T-helper 9 cell (primary cell): ENCODE data around the gene OLFML2A.
"Not testable (repeated sequence)": the region's sequence is repeated elsewhere in the genome, so short reads cannot be mapped to it uniquely, and the experiment has no call there.

ENCODE experiments used
- DNase-seq: peaks from one replicate; pipeline ENCODE4 v3.0.0-alpha.2; 2020
- total RNA-seq, 2 donors: gene quantifications; one replicate each; lab custom pipeline; 2026; lab: John Stamatoyannopoulos, UW

The OLFML2A gene
- total RNA-seq: 0 reads per million in 2 donors

DNA sequence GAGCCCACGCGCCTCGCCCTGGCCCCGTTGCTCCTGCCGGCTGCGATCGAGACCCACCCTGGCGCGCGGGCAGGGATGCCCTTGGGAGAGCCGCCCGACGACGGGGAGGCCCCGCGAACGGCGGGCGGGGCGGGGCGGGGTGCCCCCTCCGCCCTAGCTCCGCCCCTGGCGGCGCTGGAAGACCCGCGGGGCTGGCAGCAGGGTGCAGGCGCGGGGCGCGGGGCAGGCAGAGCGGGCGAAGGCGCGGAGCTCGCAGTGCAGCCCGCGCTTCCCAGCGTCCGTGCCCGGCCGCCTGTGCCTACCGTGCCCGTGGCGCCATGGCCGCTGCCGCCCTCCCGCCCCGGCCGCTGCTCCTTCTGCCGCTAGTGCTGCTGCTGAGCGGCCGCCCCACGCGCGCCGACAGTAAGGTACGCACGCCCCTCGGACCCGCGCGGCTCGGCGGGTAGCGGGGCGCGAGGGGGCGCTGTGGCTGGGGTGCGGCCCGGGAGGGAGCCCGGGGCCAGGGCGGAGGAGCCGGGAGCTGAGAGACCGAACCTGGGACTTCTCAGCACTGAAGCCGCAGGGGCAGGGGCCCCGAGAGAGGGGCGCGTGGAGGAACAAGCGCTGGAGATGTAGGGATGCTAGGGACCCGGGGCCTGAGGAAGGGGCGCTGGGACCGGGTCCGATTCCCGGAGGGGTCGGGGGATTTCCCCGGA is at the start of gene OLFML2A:
OLFML2A (plus strand) TSS at position 180 of the 695 bp plus-strand sequence; CDS start at position 318, 138 bp downstream.
- DNase-seq: peak; percentile 15

DNA sequence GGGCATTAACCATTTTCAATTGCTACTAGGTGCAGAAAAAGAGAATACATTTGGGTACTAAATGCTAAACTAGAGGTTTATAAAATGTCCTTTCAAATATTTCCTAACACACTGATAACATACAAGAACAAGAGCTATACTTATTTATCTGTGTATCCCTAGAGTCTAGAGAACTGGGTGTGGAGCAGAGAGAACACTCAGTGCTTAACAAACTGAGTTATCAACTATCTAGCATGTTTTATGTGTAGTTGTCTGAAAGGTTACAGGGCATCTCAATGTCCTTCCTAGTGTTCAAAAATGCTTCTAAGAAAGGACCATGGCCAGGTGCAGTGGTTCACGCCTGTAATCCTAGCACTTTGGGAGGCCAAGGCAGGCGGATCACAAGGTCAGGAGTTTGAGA is 46.2 kb upstream of the OLFML2A start:
- DNase-seq: no peak

DNA sequence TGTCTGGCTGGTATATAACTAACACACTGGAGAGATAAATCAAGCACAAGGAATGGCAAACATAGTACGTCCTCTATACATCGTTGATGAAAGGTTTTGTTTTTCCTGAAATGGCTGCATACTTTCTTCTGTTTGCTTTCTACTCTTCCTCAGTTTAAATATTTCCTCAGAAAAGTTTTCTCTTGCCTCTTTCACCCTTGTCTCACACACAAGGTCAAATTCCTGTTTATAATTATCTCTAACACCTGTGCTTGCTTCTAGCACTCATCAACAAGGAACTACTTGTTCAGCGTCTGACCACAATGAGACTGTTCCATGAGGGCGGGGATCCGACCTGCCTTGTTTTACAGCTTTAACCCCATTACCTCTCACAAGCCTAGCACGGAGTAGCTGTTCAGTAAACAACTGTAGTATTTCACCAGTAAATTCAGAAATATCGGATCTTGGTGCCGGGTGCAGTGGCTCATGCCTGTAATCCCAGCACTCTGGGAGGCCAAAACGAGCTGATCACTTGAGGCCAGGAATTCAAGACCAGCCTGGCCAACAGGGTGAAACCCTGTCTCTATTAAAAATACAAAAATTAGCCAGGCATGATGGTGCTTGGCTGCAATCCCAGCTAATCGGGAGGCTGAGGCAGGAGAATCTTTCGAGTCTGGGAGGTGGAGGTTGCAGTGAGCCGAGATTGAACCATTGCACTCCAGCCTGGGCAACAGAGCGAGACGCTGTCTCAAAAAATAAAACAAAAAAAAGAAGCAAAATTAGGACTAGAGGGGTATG is 42.8 kb upstream of the OLFML2A start:
- DNase-seq: no peak

DNA sequence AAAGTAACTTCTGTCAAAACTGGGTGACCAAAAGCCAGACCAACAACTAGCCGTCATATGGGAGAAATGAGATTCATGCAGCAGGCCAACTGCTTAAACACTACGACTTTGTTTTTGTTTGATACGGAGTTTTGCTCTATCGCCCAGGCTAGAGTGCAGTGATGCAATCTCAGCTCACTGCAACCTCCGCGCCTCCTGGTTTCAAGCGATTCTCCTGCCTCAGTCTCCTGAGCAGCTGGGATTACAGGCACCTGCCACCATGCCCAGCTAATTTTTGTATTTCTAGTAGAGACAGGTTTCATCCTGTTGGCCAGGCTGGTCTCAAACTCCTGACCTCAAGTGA is 42.2 kb upstream of the OLFML2A start:
- DNase-seq: not testable (repeated sequence)

DNA sequence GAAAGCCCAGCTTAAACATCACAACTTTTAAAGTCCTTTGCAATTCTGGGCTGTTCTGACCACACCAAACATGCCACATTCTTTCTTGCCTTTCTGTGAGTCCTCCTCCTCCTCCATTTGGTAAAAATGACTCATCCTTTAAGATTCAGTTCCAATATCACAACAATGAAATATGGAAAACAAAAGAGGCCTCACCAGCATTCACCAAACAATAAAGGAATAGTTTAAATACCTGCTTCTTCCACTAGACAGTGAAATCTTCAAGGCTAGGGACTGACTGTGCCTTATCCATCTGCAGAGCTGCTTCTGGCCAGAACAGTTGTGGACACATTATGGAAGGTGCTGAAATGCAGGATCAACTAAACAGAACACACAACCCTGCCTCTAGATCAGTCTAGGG is 41.8 kb upstream of the OLFML2A start:
- no peak for DNase-seq

DNA sequence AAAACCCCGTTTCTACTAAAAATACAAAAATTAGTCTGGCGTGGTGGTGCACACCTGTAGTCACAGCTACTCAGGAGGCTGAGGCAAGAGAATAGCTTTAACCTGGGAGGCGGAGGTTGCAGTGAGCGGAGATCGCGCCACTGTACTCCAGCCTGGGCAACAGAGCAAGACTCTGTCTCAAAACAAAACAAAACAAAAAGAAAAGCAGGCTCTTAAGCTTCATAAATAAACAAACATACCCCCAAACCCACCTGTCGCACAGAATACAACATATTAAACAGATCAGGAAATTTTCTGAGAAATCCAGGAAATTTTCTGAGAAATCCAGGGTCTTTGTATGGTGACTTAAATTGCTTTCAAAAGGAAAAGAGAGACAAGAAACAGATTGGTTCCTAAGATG is 38.9 kb upstream of the OLFML2A start:
- DNase-seq: not testable (repeated sequence)

DNA sequence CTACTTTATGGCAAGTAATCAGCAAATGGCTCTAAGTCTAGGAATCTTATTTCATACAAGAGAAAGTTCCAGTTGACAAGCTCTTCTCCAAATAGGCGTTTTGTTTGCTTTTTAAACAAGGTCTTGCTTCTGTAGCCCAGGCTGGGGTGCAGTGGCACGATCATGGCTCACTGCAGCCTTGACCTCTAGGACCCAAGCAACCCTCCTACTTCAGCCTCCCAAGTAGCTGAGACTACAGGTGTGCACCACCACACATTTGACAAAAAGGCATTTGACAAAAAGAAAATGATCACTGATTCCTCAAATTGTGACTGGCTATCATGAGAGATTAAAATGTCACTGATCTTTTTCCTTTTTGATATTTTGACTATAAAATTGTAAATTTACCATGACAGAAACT is 37.6 kb upstream of the OLFML2A start:
- no peak for DNase-seq

DNA sequence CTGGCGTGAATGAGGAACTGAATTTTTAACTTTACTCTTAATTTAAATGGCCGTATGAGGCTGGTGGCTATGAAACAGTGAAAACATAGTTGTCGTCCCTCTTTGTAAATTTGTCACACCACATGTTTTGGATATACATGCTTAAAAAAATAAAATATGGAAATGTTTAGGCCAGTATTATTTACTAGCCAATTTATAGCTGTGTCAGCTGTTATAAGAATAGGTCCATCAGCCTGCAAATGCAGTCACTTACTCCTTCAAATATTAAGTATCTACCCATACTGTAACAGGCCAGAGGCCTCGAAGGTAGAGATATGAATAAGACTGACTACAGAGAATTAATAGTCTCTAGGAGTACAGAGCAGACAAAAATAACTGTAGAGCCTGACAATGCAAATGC is 35.8 kb upstream of the OLFML2A start:
- no peak for DNase-seq

DNA sequence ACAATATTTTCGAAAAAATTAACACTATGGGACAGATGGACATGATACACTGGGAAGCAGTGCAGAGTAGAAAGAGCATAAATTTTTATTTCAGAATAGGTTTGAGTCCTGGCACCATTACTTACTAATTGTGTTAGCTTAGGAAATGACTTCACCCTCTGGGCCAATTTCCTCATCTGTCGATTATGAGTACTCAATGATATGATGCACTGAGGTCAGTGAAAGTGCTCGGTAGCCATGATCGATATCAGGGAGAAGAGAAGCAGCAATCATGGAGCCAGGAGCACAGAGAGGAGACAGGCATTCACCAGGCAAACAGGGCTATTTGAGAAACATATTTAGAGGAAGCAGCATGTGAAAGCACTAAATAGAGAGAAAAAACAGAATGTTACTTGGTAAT is 35.3 kb upstream of the OLFML2A start:
- DNase-seq: no peak

DNA sequence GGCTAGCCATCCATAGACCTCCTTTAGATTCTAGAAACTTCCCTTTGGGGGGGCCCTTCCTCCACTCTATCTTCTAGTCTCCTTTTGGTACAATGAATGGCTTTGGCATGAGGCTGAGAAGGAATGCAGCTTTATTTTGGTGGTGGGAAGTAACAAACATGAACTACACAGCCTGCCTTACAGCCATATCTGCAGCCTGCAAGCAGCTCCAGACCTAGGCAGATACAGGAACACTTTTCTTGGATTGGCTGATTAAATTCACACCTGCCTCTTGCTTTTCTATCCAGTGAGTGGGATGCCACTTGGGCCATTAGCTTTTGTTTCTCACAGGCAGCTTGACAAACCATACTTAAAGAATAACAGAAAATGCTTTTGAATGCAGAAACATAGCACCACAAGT is 34.0 kb upstream of the OLFML2A start:
- DNase-seq: no peak

DNA sequence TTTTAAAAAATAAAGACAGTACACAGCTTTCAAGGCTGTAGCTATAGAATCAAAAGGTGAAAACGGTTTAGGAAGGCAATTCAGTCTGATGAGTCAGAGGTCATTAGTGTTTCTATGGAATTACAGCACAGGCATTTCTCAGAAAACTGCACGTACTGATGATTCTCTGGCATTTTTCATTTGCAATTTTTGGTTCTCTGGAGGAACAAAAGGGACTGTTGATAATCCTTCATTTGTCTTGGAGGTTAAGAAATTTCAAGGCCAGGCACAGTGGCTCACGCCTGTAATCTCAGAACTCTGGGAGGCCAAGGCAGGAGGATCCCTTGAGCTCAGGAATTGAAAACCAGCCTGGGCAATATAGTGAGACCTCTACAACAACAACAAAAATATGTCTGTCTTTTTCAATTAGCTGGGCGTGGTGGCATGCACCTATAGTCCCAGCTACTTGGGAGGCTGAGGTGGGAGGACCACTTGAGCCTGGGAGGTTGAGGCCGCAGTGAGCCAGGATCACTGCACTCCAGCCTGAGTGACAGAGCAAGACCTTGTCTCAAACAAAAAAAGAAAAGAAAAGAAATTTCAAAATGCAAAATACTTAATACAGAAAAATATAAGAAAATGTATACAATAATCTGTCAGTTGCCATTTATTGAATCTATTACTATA is 33.1 kb upstream of the OLFML2A start:
- no peak for DNase-seq

DNA sequence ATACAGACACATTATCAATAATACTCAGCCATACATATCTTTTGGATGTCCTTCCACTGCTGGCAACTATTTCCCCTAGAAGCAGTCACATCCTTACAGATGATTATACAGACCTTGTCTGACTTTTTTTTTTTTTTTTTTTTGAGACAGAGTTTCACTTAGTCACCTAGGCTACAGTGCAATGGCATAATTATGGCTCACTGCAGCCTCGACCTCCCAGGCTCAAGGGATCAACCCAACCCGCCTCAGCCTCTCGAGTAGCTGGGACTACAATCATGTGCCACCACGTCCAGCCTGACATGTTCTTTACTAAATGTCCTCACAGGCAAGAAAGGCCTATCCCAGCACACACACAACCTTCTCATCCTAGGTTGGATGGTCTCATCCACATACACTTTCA is 29.9 kb upstream of the OLFML2A start:
- no peak for DNase-seq

DNA sequence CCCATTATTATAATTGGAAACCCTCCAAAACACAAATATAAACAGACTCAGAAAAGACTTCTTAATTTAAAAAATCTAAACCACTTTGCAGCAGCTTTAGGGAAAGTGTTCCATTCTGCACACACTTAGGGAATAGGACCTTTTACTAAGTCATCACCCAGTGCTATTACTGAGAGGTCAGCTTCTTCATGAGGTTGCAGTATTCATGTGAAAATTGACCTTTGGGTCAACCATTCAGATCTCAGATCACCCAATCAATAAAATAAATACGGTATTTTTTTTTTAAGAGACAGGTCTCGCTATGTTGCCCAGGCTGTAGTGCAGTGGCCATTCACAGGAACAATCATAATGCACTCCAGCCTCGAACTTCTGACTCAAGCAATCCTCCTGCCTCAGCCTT is 27.6 kb upstream of the OLFML2A start:
- no peak for DNase-seq

DNA sequence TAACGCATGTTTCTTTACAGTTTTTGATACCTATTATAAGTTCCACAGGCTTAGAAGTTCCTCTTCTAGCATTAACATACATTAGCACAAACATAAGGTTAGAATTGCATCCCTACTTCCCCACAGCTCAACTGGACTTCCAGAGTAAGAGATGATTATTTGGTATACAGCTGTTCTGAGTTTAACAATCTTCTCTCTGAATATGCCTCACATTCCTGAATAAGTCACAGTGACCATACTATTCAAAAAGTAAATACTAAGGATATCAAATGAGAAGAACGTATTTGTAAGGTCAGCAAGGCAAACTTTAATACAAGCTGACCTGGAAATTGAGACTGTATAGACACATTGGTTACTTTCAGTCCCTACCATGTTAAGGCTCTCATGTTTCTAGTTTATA is 27.2 kb upstream of the OLFML2A start:
- no peak for DNase-seq

DNA sequence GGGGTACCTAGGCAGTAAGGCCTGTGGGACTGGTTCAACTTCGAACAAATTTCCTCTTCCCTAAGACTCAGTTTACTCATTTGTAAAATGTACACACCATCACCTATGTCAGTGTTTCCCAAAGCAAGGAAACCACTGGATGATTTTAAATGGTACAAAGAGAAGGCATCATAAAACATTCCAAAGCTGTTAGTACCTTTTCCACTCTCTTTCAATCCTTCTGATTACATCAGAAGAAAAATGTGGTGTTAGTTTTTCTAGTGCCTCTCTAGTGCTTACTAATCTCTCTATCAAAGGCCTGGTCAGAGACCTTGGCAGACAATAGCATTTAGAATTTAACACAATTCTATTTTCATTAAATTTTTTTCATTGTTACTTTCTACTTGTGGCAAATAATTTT is 24.0 kb upstream of the OLFML2A start:
- DNase-seq: no peak

DNA sequence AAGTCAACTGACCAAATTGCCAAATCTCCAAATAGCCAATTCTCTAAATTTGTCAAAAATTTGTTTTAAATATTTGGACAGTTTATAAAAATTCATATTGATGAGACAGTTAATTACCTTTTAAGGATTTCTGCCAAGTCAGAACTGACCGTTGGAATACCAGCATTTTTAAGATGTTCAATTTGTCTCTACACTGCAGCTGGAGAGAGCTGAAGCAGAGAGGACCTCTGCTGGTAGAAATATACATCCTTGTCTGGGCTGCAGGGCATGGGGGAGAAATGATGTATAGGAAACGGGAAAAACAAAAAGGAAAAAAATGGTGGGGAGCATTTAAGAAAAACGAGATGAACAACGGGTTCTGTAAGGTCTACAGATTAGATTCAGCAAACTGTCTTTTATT is 22.6 kb upstream of the OLFML2A start:
- DNase-seq: no peak

DNA sequence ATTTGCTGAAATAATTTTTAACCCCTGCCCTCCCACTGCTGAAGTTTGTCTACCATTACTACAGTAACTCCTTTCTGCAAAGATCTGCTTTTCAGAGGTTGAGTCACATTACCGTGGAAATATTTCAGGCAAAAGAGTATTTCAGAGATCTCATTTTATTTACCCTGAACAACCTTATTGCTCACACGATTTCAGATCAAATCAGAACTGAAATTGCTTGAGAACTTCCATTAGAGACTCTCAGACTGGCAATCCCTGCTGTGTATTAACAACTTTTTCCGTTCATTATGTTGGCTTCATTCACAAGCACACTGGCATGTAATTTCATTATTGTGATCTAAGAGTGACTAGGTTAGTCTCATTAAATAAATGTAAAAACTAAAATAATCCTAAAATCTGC is 21.9 kb upstream of the OLFML2A start:
- no peak for DNase-seq

DNA sequence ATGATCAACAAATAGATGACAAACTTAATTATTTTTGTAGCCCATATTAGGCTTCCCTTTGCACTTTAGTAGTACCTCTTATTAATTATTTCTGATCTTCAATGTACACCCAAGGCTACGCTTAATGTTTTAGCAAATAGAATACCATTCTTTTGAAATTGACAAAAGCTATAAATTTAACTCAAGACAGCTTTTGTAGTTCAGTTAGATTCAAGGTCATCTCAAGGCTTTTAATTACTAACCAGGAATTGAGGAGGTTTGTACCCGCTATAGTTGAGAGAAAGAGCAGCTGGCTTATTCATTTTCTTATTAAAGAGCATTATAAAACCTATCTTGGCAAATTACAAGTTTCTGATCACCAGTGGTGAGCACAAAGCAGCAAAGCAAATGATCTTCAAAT is 20.9 kb upstream of the OLFML2A start:
- no peak for DNase-seq

DNA sequence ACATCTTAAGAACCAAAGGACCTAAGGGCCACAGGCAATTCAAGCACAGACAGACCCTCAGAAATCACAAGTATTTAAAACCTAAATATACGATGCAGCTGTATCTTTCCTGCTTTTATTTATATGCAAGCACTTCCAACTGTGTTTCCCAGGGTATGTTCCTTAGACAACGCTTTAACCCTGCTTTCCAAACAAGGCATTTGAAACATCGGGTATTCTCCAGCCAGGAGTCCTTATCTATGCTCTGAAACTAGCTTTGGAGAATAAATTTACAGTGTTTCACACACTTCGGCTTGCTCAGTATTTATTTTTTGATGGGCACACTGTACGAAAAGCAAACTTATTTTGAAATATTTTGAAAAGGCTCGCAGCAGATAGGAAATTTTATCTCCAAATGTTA is 19.3 kb upstream of the OLFML2A start:
- no peak for DNase-seq

DNA sequence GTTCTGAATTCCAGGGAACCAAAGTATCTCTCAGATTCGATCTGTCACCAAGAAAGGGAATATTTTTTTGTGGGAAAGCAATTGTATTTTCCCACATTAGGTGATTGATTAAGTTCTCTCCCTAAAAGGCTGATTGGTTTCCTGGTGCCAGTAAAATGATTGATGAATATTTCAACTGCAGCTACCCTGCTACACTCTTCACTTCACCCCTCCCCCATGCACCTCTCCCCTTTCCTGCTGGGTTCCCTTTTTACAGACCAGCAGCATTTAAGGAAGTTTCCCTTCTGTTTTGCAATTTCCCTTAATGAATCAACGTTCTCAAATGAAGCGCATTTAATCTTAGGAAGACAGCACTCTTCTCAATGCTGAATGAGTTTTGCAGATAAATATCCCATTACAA is 18.9 kb upstream of the OLFML2A start:
- no peak for DNase-seq

DNA sequence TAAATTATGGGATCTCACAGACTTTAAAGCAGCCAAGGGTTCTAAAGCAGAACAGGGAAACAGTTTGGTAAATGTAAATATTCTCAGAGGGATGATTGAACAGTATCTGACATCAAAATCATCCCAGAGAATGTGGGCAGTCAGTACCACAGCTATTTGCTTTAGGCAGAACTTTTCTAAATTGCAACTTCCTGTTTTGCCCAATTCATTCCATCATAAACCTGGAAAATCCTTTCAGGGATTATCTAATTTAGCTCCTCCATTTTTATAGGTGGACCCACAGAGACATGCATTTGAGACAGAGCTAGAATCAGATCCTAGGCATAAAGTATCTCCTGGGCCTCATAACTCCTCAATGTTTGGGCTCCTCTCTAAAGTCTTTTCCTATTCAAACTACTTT is 18.2 kb upstream of the OLFML2A start:
- DNase-seq: no peak

DNA sequence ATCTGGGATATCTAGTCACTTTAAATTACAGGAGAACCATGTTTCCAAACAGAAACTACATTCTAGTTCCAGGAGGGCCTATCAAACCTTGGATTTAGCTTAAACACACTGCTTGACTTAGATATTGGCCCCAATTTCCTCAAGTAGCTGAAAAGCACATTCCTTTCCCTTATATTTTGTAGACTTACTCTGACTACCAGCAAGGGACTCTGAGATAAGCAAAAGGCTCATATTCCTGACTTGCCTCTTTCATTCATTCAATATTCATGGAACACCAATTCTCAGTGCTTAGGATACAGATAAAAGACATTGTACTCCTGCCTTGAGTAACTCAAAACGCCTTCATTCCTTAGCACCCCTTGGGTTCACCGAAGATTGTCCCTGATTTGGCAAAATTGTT is 17.6 kb upstream of the OLFML2A start:
- DNase-seq: no peak

DNA sequence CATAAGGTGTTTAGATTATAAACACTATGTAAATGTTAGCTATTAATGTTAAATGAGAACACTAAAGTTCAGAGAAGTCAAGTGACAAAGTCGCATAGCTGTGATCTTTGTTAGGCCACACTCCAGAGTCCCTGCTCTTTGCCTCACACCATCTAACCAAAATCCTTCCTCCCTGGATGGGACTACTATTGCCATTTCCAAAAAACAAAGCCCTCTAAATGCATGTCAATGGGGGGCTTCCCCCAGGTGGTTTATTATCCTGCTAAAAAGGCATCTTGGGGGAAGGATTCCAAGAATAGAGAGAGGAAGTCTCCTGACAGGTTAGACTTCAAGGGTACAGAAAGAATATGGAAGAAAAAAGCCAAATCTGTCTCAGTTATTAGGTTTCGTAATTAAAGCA is 16.2 kb upstream of the OLFML2A start:
- DNase-seq: no peak

DNA sequence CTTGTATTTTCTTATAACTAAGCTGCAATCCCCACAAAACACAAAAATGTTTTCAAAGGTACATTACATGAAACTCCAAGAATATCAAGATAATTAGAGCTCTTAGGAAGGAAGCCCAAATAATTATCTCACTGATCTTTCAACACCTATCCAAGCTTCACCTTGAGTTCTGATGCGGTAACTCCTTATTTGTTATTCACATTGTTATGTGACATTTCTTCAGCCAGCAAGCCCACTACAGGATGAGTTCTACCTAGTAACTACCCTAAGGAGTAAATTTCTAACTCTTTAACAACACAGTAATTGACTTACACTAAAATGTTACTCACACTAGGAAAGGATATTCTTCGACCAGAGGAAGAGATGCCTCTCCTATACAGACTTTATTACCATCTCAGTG is 15.7 kb upstream of the OLFML2A start:
- no peak for DNase-seq
